CD1c-positive myeloid dendritic cell (primary cell): ENCODE results near the gene ACVRL1.

Experiments
- DNase-seq: peaks from one replicate; pipeline ENCODE4 v3.0.0-alpha.2; 2016; ENCODE audit errors: extremely low spot score

The ACVRL1 gene

DNA sequence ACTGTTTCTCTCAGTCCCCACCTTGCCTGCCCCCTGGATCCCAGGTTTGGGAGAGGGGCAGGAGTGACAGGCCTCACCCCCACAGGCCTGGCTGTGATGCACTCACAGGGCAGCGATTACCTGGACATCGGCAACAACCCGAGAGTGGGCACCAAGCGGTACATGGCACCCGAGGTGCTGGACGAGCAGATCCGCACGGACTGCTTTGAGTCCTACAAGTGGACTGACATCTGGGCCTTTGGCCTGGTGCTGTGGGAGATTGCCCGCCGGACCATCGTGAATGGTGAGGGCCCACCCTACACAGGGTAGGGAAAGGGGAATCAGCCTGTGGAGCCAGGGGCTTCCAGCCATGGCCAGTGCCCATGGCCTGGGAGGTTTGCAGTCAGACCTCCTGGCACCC lies 8.6 kb downstream of the ACVRL1 start:
- DNase-seq = no peak

DNA sequence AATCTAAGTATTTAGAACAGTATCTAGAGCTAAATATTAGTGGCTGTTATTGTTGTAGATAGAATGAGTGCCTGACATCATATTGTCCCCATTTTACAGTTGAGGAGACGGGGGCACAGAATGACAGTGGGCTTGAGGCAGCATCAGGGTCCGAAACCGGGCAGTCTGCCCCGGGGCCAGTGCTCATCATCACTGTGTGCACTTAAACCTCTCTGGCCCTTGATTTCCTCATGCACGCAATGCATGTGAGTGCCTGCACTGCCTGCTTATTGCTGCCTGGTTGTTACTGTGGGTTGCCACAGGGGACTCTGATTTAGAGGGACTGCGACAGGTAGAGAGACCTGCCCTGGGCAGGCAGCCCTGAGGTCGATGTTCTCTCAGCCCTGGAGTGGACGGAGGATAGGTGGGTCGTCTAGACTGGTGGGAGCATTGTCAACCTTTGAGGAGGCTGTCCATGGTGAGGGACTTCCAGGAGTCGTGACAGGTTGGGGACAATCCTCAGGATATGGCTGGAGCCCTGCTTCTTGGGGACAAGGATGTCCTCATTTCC lies 9.8 kb downstream of the ACVRL1 start:
- no peak for DNase-seq

DNA sequence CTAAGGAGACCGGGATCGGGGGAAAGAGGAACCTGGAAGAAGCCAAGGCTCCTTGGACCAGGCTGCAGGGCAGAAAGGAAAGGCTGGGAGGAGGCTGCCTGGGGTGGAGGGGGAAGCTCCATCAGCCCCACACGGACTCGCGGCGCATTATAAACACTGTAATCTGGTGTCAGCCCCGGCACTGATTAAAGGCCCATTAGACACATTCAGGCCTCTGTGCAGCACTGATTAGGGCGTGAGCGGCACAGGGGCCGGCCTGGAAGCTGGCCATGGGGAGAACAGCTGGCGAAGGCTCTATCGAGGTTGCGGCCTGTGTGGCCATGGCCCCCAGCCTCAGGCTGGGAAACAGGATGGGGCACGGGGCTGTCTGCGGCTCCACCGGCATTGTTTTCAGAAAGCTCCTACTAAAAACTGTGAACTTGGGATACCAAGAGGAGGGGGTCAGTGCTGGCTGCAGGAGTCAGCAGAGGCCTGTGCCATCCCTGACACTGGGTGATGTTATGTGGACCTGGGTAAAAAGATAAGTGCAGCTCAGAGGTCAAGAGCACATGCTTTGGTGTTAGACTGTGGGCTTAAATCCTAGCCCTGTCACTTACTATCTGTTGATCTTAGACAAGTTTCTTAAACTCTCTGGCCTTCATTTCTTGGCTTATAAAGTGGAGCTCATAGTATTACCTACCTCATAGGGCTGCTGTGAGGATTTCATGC lies 10.6 kb downstream of the ACVRL1 start:
- DNase-seq = no peak

DNA sequence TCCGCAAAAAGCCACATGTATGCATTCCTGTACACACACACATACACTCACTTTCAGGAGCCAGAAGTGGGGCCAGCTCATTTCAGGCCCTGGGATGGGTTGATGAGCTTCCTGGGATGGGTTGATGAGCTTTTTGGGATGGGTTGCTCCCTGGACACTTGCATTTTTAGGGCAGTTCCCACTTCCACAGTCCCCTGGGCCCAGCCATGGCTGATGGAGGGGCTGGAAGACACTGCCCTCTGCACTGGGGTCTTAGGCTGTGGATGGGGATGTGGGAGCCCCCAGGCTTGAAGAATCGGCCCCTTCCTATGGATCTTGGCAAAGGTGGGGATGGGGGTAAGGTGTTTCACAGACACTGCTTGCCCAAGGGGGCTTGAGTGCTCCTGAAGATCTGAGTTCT lies 12.7 kb downstream of the ACVRL1 start:
- DNase-seq = no peak

DNA sequence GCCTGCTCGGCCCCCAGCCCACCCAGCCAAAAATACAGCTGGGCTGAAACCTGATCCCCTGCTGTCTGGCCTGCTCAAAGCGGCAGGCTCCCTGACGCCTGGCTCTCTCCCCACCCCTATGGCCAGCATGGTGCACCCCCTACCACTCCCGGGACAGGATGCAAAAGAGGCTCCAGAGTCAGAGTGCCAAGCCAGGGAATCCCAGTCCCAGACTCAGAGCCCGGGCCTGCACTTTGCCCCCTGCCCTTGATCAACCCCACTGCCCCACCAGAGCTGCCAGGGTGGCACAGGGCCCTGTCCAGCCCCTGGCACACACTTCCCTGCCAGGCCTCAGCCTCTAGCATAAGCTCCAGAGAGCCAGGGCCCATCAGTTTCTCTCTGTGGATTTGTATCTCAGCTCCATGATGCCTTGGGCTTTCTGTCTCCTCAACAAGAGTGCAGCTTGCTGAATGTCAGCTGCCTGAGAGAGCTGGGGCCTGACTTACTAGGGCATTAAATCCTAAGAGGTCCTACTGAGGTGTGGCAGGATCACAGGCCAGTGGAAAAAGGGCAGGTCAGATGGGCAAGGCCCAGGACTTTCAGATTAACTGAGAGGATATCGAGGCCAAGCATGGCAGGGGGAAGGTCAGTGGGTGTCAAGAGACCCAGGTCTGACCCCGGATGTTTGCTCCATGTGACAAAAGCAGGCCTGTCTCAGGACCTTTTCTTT lies 13.9 kb downstream of the ACVRL1 start:
- no peak for DNase-seq

DNA sequence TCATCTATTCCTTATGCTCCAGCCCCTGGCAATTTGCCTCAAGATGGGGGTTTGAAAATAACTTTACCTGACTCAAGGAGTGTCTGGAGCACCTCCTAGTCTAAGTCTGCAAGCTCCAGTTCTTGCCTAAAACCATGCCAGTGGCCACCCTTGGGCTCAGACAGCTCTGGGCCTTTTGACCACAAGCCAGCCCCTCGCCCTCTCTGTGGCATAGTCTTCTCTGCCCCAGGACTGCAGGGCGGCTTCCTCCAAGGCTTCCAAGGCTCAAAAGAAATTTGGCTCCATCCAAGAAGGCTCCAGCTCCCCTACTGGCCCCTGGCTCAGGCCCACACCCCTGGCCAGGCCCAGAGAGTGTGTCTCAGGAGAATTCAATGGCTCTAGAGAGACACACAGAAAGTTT lies 14.8 kb downstream of the ACVRL1 start:
- no peak for DNase-seq

DNA sequence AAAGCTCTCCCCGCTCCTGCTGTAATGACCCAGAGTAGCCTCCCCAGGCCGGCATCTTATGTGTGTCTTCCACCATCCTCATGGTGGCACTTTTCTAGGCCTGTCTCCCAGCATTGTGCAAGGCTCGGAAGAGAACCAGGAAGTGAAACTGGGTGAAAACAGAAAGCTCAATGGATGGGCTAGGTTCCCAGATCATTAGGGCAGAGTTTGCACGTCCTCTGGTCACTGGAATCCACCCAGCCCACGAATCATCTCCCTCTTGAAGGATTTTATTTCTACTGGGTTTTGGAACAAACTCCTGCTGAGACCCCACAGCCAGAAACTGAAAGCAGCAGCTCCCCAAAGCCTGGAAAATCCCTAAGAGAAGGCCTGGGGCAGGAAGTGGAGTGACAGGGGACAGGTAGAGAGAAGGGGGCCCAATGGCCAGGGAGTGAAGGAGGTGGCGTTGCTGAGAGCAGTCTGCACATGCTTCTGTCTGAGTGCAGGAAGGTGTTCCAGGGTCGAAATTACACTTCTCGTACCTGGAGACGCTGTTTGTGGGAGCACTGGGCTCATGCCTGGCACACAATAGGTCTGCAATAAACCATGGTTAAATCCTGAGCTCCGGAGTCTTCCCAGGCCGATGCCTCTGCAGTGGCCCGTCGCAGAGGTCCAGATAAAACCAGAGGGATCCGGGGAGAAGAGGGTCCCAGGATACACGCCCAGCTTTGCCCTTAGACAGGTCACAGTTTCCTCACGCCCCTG lies 15.6 kb downstream of the ACVRL1 start:
- DNase-seq = peak; percentile 93

- peak; percentile 52 for DNase-seq
Observed at GRCh38 chr12:51923506-51924365, 16.4 kb downstream of the ACVRL1 start.

GRCh38 chr12:51924551-51925319 lies 17.4 kb downstream of the ACVRL1 start:
- no peak for DNase-seq

- DNase-seq = no peak
Observed at GRCh38 chr12:51925346-51926063, 18.2 kb downstream of the ACVRL1 start.

DNA sequence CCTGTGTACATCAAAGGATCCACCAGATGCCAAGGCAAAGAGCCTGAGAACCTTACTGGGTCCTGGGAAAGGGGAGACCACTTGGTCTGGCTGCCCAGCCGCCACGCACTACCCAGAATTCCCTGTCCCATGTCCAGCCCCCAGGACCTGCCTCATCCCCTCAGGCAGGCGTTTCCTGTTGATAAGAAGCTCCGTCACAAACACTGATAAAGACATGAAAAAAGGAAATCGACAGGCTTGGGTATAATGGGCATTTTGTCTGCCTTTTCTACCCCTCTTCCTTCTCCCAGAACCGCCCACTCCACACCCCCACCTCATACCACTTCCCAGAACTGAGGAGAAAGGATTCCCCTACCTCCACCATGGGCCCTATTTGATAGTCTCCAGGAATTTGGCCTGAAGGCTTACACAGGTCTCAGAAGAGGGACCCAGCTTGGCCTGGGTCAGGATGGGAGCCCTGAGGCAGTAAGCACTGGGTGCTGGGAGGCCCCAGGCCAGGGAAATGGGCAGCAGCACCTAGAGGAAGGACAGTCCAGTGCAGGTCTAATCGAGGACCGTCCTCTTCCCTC lies 18.8 kb downstream of the ACVRL1 start:
- DNase-seq = peak; percentile 7

DNA sequence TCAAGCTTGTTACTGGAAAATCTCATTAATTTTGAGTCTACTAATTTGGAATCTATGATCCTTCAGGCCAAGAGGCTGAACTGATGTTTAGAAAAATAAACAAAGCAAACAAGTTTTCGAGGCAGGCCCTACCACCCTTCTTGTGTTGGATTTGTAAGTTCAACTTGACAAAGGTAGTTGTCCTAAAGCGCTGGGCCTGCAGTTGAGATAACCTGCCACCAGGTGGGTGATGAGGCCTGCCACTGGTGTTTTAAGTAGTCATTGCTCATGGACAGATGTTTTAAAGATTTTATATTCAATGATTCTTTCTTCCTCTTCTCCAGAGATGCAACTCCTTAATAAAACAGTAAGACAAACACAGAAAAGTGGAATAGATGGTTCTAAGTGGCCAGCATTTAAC lies 19.4 kb downstream of the ACVRL1 start:
- peak; percentile 33 for DNase-seq

DNA sequence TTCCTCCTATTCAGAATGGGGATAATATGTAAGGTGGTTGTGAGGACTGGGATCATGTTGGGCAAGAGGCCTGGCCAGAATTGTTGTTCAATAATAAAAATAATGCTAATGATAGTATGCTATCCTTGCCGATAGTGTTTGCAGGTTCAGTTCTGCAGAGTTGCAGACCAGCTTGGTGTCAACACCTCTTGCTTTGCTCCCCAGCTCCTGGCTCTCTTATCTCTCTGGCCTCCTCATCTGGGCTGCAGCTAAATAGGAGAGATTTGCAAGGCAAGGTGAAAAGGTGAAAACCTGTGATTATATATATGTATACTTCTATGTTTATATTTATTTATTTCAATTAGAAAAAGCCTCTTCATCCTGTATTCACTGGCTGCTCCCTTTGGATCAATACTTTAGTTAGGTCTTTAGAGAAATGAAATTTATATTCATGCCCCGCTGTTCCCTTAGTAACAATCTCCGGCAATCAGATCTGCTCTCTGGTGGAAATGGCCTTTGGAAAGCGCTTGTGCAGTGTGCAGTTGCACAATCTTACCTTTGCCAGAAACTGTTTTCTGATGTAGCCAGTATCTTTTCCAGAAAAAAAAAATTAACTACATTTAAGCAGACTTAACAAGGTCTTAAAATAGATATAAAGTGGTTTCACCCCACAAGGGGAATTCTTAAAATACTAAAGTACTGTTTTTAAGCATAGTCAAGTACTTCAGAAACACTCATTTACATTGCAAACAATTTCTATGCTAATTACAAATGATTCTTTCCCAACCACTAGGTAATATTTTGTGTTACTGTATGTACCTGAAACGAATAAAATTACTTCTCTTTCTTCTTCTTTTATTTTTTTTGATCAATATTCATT lies 25.1 kb downstream of the ACVRL1 start:
- DNase-seq = no peak

- DNase-seq = no peak
Observed at GRCh38 chr12:51934080-51934479, 26.8 kb downstream of the ACVRL1 start.

- DNase-seq = no peak
Observed at GRCh38 chr12:51937926-51938325, 30.6 kb downstream of the ACVRL1 start.

DNA sequence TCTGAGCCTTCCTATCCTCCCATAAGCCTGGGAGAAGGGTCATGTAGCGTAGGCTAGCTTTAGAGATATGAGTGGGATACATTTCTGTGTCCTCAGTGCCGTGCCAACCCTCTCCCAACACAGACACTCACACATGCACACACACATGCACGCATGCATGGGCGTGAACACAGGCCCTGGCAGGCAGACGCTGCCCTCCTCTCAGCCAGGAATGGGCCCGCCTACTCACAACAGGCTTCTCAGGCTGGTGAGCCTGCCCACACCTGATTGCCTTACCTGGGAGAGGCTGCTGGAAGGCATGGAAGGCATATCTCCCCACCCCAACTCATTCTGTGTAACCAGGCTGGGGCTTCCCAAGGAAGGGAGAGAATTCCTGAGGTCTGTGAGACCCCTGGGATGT lies 31.4 kb downstream of the ACVRL1 start:
- DNase-seq = no peak

DNA sequence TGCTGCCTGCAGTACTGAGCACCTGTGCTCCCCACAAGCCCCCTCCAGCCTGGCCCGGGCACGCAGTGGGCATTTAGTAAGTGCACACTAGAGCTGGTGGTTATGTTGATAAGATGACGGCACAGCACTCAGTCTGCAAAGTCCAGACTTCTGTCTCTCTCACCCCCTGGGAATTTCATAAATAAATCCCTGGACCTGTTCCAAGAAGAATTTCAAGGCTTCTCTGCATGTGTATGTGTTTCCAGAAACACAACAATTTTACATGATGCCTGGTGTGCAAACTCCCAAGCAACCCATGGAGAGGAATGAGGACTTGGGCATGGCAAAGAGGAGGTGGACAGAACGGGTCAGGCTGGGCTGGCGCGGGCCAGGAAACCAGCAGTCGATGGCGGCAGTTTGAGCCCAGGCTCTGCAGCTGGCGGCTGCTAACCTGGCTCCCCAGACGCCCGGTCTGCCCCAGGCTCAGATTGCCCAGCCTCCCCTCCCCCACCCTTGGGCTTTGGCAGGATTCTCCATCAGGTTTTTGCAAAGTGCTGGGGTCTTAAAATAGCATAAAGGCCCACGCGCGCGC lies 33.8 kb downstream of the ACVRL1 start:
- no peak for DNase-seq

- DNase-seq = no peak
Observed at GRCh38 chr12:51941604-51942003, 34.3 kb downstream of the ACVRL1 start.
